A673 (cell line): Measurements from ENCODE around the gene RER1.

Experiments used
- EZH2 ChIP-seq: fragments of 200-600 bp; sonication (generic); IDR thresholded peaks from 2 replicates; pipeline ENCODE4 v1.6.1; 2017; ENCODE audit warnings: borderline replicate concordance, low read depth, mild to moderate bottlenecking, mixed read lengths, antibody characterized with exemption, low read length; ENCODE audit not compliant: poor library complexity, severe bottlenecking
- TF ChIP-seq, protein P1 (sequence below): fragments of 300-800, 200-600 bp; sonication (generic); conservative IDR thresholded peaks from 2 replicates; pipeline ENCODE4 v1.5.1; 2017; ENCODE audit warnings: low read depth, mild to moderate bottlenecking, antibody characterized with exemption, low read length, moderate library complexity, mixed read lengths

DNA sequence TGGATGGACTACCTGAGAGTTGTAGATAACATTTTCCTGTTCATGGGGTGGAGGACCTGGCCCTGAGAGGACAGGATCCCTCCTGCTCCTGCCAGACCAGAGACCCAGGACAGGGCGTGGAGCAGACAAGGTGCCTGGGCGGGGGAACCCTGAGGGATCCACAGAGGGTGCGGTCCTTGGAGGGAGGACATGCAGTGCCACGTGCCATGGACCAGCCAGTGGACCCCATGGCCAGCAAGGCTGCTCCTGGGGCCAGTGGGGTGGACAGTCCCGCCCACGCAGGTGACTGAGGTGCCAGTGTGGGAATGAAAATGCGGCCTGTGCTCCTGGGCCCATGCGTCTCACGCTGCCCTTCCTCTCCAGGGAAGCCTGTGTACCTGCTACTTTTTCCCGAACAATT is 3.6 kb downstream of the RER1 start:
- TF ChIP-seq, protein P1, sequence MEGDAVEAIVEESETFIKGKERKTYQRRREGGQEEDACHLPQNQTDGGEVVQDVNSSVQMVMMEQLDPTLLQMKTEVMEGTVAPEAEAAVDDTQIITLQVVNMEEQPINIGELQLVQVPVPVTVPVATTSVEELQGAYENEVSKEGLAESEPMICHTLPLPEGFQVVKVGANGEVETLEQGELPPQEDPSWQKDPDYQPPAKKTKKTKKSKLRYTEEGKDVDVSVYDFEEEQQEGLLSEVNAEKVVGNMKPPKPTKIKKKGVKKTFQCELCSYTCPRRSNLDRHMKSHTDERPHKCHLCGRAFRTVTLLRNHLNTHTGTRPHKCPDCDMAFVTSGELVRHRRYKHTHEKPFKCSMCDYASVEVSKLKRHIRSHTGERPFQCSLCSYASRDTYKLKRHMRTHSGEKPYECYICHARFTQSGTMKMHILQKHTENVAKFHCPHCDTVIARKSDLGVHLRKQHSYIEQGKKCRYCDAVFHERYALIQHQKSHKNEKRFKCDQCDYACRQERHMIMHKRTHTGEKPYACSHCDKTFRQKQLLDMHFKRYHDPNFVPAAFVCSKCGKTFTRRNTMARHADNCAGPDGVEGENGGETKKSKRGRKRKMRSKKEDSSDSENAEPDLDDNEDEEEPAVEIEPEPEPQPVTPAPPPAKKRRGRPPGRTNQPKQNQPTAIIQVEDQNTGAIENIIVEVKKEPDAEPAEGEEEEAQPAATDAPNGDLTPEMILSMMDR: no peak
- no peak for TF ChIP-seq EZH2
